Activated T-cell treated with anti-CD3 and anti-CD28 coated beads for 24 hours (primary cell): ENCODE results near the gene ATG4D.
"Not testable (repeated sequence)": the region's sequence is repeated elsewhere in the genome, so short reads cannot be mapped to it uniquely, and the experiment has no call there.

Experiments used
- DNase-seq: peaks from one replicate; pipeline ENCODE4 v3.0.0-alpha.2; 2020; ENCODE audit warnings: low read depth

Gene ATG4D

DNA sequence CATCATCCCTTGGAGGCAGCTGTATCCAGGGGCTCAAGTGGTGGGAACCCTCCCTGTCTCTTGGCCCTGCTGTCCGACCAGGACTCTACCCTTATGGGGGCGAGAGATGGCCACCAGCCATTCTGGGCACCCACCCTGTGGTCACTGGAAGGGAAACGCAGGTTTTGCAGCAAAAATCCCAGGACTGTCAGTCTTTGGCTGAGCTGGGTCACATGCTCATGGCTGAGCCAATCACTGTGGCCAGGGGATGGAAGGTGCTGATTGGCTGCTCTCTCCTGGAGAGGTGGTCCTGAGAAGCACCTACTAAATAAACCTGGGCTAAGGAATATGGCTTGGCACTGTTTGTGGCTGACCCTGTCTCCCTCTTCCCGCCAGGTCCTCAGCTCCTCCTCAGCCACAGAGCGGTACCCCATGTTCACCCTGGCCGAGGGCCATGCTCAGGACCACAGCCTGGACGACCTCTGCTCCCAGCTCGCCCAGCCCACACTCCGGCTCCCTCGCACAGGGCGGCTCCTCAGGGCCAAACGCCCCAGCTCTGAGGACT lies 8.9 kb downstream of the ATG4D start:
- DNase-seq, result no peak

DNA sequence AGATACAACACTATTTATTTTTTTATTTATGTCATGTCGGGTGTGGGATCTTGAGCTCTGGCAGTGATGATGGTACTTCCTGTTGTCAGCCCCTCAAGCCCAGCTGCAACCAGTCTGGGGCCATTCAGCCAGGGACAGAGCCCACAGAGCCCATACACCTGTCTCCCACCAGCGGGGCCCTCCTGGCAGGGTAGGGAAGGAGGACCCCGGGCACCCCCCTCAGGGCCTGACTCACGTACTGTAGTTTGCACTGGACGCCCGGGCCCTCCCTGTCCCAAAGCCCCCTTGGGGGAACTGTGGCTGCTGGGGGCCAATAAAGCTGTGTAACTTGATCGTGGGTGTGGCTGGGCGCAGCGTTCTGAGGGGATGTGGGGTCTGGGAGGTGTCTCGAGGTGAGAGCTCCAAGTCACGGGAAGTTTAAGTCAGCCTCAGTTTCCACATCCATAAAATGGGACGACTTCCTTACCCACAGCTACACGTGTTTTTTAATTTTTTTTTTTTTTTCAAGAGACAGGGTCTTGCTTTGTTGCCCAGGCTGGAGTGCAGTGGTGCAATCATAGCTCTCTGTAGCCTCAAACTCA lies 9.5 kb downstream of the ATG4D start:
- DNase-seq, result no peak

DNA sequence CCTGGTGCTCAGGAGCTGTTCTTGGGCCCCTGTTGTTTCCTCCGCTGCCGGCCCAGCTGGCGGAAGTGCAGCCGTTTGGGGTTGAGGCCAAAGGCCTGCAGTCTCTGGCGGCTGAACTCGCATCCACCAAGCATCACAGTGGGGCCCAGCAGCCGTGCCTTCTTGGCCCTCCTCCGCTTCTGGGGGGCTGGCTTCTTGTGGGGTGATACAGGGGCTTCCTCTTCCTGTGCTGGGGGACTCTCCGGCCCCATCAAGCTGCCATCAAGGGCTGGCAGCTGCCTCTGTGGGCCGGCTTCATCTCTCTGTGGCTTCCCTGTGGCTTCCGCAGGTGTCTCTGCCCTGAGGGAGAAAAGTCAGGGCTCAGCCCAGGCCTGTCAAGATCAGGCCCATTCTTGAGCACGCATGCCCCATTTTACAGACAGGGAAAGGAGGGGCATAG lies 10.3 kb downstream of the ATG4D start:
- no peak for DNase-seq

DNA sequence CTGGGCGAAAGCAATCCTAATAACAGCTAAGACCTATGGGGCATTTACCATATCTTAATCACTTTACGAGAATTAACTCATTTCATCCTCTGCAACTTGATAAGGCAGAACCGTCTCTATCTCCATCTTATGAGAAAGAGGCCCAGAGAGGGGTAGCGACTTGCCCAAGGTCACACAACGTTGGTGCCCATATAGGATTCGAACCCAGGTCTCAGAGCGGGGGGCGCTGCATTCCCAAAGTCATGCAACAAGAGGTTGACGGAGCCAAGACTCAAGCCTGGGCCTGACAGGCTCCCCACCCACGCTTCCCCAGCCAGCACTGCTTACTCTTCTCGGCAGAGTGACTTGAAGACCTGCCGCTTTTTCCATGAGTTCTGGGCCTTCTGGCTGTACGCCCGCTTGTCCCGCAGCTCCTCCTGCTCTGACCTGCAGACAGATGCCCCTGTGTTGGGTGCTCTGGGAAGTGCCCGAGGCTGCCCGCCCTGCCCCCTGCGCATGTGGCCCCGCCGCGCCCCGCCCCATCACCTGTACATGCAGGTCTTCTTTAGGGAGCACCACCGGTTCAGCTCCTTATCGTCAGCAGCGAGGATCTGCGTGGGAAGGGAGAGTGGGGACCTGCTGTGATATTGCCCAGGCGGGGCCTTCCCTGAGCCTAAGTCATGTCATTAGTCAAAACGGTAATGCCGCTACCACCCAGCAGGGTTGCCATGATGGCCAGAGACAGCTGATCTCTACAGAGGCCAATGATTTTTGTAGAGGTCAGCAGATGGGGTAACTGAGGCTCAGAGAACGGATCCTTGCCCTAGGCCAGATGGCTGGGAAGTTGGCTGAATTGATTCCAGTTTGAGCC lies 11.3 kb downstream of the ATG4D start:
- no peak for DNase-seq

DNA sequence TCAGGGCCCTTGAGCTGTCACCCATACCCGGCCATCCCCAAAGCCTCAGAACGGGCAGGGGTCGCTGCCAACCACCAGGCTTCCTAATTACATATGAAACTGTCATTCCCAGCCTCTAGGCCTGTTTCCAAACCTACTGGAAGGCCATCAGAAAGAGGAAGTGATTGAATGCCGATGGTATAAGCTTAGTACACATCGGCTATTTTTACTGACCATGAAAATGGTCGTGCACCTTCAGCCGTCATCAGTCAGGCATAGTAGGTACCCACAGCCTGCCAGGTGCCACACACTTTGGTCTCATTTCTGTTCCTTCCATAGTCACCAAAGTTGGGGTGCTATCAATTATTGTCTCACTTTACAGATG lies 11.9 kb downstream of the ATG4D start:
- no peak for DNase-seq

DNA sequence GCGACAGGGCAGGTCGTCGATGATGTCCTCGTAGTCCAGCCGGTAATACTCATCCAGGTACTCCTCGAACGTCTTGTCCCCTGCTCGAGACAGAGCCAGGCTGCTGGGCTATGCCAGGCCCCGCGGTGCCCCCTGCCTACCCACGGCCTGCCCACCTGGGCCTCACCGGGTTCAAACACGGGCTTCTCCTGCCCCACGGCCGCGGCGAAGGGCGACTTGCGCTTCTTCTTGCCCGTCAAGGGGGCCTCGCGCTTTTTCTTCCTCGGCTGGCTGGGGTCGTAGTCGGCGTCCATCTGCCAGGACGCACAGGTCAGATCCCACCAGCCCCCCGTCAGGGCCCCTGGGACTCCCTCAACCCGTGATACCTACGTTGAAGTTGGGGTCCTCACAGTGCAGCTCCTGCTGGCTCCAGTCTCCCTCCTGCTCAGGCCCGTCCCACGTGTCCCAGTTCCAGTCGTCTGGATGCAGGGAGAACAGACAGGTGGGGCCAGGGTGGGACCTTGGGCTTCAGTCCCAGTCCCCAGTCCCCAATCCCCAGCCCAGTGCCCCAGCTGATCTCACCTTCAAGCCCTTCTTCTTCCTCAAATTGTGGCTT lies 14.0 kb downstream of the ATG4D start:
- no peak for DNase-seq

DNA sequence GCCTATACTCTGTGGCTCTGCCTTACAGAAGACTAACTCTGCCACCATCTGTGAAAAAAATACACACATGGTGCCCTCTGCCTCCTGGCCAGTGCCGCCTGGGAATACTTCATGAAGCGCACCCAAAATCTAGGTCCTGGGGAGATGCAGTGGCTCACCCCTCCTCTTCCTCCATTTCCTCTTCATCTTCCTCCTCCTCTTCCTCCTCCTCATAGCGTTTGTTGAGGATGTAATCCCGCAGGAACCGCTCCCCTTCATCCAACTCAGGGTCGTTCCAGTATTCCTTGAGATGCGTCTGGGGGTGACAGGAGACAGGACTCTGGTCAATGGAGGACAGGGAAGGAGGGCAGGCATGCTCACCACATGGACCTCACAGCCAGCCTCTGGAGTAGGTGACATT lies 16.4 kb downstream of the ATG4D start:
- DNase-seq, result no peak

DNA sequence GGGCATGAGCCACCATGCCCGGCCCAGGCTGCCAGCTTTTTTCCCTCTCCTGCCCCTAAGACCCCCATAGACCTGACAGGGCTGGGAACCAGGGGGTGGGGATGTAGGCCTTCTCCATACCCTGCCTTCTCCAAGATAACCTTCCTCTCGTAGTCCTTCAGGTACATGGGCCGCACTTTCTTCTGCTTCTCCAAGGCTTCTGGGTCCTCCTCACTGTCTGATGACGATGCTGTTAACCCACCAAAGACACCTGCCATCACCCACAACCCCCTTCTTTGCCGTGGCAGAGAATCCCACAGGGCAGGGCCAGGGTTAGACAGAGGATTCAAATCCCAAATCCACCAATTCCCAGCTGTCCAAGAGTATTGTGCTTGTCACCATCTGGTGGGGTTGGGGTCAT lies 18.9 kb downstream of the ATG4D start:
- no peak for DNase-seq

DNA sequence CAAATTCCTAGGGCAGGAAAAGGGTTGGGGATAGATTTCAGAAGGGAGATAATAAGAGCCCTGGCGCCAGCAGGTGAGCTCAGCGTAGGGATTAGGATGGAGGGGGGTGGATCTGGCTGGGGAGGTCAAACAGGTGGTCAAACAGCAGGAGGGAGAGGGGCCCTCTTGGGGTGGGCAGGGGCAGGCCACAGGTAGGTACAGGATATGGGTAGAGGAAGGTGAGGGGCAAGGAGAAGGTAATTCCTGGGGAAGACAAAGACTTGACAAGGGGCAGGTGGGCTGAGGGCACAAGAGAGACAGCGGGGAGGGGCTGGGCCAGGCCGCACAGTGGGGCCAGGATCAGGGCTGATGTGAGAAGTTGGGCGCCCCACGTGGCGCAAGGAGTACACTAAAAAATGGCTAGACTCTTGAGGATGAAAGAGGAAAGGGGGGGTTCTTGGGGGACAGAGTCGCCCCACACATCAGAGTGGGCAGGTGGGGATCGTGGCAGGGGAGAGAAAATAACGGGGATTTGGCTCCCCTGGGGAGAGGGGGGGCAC lies 21.4 kb downstream of the ATG4D start:
- no peak for DNase-seq

DNA sequence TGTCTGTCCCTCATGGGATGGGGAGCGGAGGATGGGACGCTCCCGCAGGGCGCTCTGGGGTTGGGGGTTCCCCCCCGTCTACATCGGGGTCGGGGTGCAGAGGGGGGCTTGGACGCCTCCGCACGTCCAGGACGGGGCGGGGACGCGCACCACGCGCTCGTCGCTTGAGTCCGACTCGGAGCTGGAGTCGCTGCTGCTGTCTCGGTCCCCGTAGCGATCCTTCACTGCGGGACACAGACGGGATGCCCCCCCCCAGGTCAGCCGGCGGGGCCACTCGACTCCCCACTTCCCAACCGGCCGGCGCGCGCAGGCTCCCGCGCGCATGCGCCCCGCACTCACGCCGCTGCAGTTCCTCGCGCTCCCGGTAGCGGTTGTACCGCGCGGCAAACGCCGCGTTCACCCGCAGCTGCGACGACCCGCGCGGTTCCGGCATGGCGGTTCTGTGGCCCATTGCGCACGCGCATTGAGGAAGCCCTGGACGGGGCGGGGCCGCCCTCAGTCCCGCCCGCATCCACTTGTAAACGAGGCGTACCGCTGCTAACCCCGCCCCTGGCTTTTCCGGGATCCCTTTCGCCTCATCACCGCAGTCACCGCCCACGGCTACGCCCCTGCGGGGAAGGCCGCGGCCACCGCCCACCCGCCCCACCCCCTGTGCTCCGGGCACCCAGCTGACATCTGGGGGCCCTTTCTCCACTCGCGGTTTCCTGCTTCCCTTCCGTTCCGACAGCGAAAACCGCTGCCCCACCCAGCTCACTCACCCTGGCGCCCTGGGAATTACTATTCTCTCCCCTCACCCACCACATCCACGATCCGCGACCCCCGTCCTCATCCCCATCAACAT lies 22.1 kb downstream of the ATG4D start, which contains the start of gene KRI1:
TSS of gene KRI1 (minus strand) at position 444 of the 841 bp plus-strand sequence. CDS start at position 433, 11 bp downstream.
- peak; percentile 98 for DNase-seq

DNA sequence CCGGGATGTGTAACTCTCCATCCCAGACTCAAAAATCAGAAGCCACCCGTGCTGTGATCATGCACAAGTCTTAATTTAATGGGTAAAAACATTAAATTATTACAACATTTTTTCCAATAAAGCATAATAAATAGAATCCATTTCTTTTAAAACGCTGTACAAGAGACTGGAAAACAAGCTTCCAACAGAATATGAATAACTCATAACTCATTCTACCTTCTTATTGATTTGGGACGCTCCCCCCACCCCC lies 22.6 kb downstream of the ATG4D start:
- DNase-seq, result no peak

DNA sequence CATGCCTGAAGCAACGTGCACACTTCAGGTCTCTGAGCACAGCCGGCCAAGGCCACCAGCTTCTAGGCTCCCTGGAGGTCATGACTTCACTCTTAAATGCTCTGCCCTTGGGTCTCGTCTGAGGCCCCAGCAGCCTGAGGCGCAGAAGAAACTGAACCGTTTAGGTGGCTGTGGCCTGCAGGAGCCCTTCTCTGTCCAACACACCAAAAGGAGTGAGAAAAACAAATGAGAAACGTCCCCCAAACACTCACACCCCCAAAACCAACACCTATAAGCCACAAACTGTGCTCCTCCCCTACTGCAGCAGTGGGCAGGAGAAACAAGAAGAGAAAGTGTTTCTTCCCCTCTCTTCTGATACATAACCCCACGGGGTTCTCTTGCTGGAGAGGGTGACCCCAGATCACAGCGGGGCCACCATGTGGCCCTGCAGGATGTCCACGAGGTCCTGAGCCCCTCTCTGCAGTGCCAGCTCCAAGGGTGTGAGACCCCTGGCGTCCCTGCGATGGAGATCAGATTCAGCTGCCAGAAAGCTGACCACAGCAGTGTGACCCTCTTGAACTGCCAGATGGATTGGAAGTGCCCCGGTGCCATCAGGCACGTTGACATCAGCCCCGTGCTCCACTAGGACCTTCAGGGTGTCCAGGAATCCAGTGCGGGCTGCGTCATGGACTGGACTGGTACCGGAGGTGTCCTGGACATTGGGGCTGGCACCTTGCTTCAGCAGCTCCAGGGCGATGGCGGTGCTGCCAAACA lies 23.1 kb downstream of the ATG4D start:
- DNase-seq, result no peak

DNA sequence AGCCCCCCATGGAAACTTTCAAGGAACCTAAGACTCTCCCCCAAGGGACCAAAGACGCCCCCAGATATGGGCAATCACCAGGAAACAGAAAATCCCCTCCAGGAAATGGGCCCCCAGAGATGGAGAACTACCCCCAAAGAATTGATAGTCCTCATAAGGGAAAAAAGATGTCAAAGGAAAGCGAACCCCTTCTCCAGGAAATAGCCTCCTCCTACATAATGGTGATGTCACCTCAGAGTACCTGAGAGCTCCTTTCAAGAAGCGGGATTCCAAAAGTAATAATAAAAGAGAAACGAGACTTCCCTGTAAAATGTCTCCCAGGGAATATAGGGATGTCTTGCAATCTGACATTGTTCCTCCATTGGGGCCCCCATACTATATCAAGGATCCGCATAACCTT lies 24.0 kb downstream of the ATG4D start:
- DNase-seq, result no peak

DNA sequence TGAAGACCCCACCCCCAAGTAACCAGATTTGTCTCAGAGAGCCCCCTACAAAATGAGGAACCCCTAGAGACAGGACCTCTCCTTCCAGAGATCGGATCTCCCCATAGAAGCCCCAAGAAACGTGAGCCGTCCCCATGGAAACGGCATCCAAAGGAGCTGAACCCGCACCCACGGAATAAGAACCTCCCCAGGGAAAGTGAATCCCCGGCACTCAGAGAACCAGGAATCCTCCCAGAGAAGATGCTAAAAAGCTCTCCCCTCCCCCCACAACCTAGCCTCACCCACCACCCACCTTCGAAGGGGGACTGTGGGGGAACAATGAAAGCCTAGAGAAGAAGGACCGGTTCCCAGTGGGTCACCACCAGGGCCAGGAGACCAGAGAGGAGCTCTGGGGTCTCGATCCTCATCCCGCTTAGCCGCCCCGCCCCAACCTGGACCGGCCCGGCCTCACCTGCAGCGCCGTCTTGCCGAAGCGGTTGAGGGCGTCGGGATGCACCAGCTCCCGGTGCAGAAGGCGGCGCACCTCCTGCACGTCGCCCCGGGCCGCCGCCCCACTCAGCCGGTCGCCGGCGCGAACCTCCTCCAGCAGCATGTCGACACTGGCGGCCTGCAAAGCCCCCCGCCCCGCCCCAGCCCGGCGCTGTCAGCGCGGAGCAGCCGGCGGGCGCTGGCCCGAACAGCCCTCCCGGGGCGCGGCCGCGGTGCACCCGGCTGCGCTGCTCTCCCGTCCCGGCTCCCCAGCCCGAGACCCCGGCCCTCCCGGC lies 24.5 kb downstream of the ATG4D start:
- DNase-seq, result peak; percentile 37

DNA sequence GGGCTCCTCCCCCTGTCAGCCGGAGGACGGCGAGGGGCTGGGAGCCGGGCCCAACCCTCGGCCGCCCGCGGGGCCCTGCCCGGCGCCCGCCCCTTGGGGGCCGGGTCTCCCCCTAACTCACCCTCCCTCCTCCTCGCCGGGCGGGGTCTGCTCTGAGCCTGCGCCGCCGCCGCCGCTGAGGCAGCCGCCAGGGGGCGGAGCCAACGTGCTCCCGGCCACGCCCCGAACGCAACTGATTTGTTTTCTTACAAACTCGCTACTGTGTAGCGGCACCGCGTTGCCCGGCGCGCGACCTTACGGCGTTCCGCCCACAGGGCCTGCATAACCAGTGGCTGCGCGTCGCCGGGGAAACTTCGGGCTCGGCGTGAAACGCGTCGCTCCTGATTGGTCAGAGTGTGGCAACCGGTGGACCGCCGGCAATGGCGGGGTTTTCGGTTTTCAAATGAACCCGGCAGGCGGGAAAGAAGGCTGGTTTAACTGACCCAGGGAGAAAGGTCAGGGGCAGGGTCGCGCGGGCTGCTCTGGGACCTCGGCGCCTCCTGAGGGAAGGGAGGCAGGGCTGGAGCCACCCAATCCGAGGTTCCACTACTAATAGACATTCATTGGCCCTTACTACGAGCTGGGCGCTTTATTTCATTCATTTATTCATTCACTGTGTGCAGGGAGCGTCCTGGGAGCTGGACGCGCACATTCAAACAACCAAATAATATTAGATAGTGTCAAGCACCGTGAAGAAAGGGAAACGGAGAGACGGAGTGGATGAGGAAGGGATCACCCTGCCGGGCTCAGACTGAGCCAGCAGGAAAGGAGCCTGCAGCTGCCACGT lies 25.3 kb downstream of the ATG4D start, which contains the start of gene CDKN2D:
TSS of gene CDKN2D (minus strand) at position 154 of the 826 bp plus-strand sequence. CDS start 326 bp downstream, outside the sequence.
- peak; percentile 99 for DNase-seq

DNA sequence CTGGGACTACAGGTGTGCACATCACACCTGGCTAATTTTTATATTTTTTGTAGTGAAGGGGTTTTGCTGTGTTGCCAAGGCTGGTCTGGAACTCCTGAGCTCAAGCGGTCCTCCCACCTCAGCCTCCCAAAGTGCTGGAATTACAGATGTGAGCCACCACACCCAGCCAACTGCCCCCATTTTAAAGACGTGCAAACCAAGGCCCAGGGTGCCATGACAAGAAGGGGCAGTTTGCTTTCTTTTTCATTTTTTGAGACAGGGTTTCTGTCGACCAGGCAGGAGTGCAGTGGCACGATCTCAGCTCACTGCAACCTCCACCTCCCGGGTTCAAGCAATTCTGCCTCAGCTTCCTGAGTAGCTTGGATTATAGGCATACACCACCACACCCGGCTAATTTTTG lies 30.1 kb downstream of the ATG4D start:
- not testable (repeated sequence) for DNase-seq

DNA sequence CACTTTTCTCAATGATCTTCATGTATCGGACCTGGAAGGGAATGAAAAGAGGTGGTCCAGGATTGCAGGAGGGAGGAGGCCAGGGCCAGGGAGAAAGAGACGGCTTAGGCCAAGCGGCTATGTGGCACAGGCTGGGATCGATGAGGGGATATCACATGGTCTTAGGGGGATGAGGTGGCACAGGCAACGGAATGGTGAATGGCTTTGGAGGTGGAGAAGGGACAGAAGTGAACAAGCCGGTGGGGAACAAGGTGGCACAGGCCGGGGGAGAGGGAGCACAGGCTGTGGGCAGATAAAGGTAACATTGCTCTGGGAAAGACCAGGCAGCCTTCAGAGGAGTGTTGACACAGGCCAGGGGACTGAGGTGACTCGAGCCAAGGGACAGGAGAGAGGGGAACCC lies 30.8 kb downstream of the ATG4D start:
- no peak for DNase-seq

DNA sequence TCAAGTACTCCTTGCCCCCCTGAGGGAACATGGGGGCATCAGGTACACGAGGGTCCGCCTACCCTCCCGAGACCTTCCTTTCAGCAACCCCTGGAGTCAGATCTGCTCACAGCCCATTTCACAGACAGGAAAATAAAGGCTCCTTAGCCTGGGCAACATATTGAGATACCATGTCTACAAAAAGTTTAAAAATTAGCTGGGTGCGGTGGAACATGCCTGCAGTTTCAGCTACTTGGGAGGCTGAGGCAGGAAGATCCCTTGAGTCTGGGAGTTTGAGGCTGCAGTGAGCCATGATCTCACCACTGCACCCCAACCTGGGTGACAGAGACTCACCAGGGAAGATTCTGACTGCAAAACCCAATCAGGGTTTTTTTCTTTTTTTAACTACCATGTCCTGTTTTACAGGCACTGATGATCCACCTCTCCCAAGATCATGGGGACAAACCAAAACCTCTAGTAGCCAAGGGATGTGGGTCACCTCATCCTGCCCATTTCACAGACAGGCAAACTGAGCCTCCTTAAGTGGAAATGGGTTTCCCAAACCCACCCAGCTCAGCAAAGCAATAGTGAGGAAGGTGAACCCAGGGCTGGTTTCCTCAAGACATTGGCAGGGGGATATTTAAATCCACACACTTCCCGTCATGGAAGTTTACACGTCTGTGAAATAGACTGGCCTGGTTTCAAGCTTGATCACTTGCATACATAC lies 31.5 kb downstream of the ATG4D start:
- no peak for DNase-seq

DNA sequence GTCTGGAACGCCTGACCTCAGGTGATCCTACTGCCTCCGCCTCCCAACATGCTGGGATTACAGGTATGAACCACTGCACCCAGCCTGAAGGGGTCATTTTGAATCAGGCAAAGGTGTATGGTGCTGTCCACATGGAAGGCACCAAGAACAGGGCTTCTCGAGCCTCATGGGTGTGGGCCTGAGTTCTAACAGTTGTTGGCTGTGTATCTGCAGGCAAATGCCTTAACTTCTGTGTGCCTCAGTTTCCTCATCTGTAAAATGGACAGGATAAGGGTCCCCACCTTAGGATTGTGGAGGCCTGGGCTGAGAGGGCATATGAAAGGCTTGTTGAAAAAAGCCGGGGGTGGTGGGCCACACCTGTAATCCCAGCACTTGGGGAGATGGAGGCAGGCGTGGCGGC lies 34.2 kb downstream of the ATG4D start:
- DNase-seq, result no peak
